Activated CD4-positive, alpha-beta memory T cell treated with anti-CD3 and anti-CD28 coated beads, Interleukin-2, amount 10 ng/mL, durations not matched to agents 7 days and 5 days (primary cell): ENCODE results near the gene HDLBP. TPM values are rescaled to one million over a fixed set of nuclear protein-coding genes. Genes with fewer than 3 reads are reported as not detected.

Source experiments
- CTCF ChIA-PET: fragments of 350-600 bp; sonication (Branson Sonifier 250); formaldehyde crosslinking; loops from one replicate; lab custom pipeline; 2021; ENCODE audit warnings: antibody characterized with exemption, inconsistent platforms; lab: Charles Lee
- POLR2A ChIA-PET: fragments of 350-600 bp; sonication (Branson Sonifier 250); formaldehyde crosslinking; loops from one replicate; lab custom pipeline; 2021; ENCODE audit warnings: antibody characterized with exemption; lab: Charles Lee
- DNase-seq: peaks from one replicate; pipeline ENCODE4 v3.0.0-alpha.2; 2020
- H3K27ac Mint-ChIP-seq: one replicate; pipeline ENCODE4 v1.8.0; 2021; ENCODE audit warnings: mild to moderate bottlenecking, mixed read lengths
- H3K27me3 Mint-ChIP-seq: one replicate; pipeline ENCODE4 v1.8.0; 2021; ENCODE audit warnings: mixed read lengths
- H3K36me3 Mint-ChIP-seq: one replicate; pipeline ENCODE4 v1.8.0; 2021; ENCODE audit warnings: low read depth, mixed read lengths
- H3K4me1 Mint-ChIP-seq: one replicate; pipeline ENCODE4 v1.8.0; 2021; ENCODE audit warnings: mixed read lengths
- H3K4me3 Mint-ChIP-seq: one replicate; pipeline ENCODE4 v1.8.0; 2021; ENCODE audit warnings: mild to moderate bottlenecking, mixed read lengths
- H3K9me3 Mint-ChIP-seq: one replicate; pipeline ENCODE4 v1.8.0; 2021; ENCODE audit warnings: mixed read lengths
- total RNA-seq, 2 experiments: library from RNA; stranded (reverse); gene quantifications; one replicate each; pipeline ENCODE4 v1.2.3, GENCODE V29; 2021

Gene HDLBP
- total RNA-seq, 2 experiments from 2014 or later: 190 to 193 TPM

DNA sequence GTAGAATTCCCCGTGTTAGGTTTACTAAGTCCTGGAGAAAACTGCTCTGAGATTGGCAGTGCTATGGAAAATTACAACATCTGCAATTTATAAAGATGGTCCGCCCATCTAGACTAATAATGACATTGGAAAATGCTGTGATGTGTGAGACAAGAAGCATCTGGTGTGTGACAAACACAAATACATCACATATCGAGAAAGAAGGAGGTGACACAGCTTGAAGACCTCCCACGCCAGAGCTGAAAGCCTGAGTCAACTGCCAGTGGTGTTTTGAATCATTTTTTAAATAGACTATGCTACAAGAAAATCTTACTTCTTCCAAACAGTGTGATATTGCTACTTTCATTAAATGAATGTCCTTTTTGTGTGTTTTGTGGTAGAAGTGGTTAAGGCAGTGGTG lies 135.6 kb downstream of the HDLBP start:
- H3K9me3 Mint-ChIP-seq: no peaks in the 10 kb centered on the region
- H3K36me3 Mint-ChIP-seq: peaks cover 32% of the 10 kb centered on the region
- no peak for DNase-seq
- POLR2A ChIA-PET: no interaction called here
- no peak overlapping the region for H3K4me3 Mint-ChIP-seq
- H3K27ac Mint-ChIP-seq: no peak overlapping the region
- no peaks in the 10 kb centered on the region for H3K27me3 Mint-ChIP-seq
- H3K4me1 Mint-ChIP-seq: peaks cover 7% of the 10 kb centered on the region
- CTCF ChIA-PET: no interaction called here

DNA sequence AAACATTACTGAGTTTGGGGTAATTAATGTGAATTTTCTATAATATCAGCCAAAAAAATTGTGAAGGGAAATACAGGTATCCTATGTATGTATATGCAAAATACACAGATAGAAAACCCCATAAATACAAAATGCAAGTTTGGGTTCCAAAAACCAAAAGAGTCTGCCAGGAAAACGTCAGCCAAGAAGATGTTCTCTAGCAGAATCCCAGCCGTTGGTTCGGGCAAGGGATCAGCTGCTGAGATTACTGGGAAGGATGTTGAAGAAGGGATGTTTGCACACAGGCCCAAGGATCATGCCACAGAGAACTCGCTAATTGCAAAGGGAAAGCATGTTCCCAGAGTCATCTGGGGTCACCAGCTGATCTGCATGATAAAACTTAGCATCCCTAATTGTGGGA lies 136.5 kb downstream of the HDLBP start:
- Mint-ChIP-seq H3K27ac (no peak overlapping the region), H3K27me3 (no peaks in the 10 kb centered on the region), H3K9me3 (no peaks in the 10 kb centered on the region), H3K4me1 (peaks cover 7% of the 10 kb centered on the region), H3K4me3 (no peak overlapping the region), H3K36me3 (peaks cover 38% of the 10 kb centered on the region)
- ChIA-PET POLR2A (no interaction called here), CTCF (no interaction called here)
- no peak for DNase-seq

DNA sequence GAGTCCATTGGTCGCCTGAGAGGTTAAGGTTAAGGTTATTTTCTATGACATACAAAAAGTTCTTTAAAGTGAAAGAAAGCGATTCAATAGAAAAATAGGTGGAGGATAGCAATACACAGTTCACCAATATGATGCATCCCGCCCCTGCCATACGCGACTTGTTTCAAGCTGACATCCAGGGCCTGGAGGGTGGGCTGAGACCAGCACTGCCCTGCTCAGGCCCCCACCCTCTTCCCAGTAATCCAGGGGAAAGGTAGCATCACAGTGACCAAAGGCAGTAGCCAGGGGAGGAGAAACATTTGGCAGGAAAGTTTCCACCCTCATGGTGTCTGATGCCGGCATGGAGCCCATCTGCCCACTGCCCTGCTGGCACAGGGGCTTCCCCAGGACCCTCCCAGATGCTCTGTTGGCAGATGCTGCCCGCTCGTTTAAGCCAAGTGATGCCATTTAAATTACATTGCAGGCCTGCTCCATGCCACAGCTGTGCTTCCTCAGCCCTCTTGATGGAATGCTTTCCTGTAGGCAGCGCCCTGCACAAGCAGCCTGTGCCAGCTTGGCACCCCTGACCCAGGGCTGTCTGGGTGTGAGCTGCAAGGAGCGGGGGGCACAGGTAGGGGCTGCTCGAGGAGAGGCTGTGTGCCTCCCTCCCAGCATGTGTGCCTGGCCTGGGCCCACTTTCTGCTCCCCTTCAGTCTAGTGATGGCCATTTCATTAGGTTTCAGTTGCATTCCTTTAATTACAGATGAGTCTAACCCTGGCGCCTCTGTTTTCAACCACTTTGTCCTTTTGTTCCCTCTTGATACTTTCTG lies 137.7 kb downstream of the HDLBP start:
- no peak for DNase-seq
- peaks cover 7% of the 10 kb centered on the region for H3K4me1 Mint-ChIP-seq
- H3K9me3 Mint-ChIP-seq: no peaks in the 10 kb centered on the region
- CTCF ChIA-PET: no interaction called here
- no peaks in the 10 kb centered on the region for H3K27me3 Mint-ChIP-seq
- no peak overlapping the region for H3K4me3 Mint-ChIP-seq
- POLR2A ChIA-PET: no interaction called here
- H3K36me3 Mint-ChIP-seq: peaks cover 46% of the 10 kb centered on the region
- no peak overlapping the region for H3K27ac Mint-ChIP-seq

Other genes starting within 250 kb of the HDLBP start
- 10 to 100 TPM; 41.5 to 45.4 TPM for gene MTERF4, start 213.4 kb downstream of the HDLBP start, total RNA-seq
- gene PASK, start 166.2 kb downstream of the HDLBP start, total RNA-seq: 10 to 100 TPM; 58.1 to 58.9 TPM
- gene PPP1R7, start 165.2 kb downstream of the HDLBP start, total RNA-seq: 100 to 1,000 TPM; 103 to 106 TPM
- under 1 TPM; 0.53 to 0.91 TPM for gene ANO7, start 127.0 kb downstream of the HDLBP start, total RNA-seq
- gene SEPTIN2, start 253 bp upstream of the HDLBP start, total RNA-seq: 100 to 1,000 TPM; 282 to 290 TPM
- 10 to 100 TPM; 14.1 to 15.0 TPM for gene FARP2, start 40.6 kb upstream of the HDLBP start, total RNA-seq
- gene STK25, start 192.9 kb upstream of the HDLBP start, total RNA-seq: 100 to 1,000 TPM in 1 of 2 experiments, 10 to 100 TPM in 1; 98.8 to 108 TPM
- under 1 TPM; 0.08 to 0.15 TPM for gene BOK, start 243.1 kb upstream of the HDLBP start, total RNA-seq